Measurements from ENCODE around the gene PRAME. TPM values are rescaled to one million over a fixed set of nuclear protein-coding genes. Genes with fewer than 3 reads are reported as not detected.

PRAME gene
- total and polyA plus RNA-seq, 2 of the 13 experiments (the other 11 are each of a cell fraction or from before 2014, with no cell fraction given), result 0.11 to 0.83 TPM

DNA sequence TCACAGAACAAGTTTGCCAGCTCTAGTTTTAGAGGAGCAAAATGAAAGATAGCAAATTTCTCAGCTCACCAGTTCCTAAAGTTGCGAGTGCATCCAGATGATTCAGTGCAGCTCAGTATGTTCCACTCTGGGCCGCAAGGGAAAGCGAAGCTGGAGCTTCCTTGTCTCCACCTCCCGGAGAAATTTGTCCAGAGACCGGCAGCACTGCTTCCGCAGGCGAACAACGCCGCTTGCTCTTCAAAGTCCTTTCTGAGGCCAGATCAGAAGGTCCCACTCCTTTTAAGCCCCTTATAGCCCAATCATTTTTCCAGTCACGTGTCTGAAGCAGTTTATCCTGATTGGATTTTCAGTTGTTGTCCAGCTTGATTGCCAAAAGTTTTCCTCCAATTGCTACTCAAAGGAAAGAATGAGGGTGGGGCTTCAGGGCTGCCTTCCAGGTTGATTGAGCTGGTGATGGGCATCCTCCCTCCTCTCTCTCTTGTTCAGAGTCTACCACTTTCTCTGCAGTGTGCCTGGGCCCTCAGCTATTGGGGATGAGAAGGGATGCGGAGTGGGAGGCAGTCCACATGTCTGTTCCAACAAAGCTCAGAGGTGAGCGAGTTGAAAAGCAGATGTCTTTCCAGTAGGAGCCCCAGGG lies 38.9 kb downstream of the PRAME start, which contains the start of gene ZNF280A (continued):
- TF ChIP-seq, protein P1, sequence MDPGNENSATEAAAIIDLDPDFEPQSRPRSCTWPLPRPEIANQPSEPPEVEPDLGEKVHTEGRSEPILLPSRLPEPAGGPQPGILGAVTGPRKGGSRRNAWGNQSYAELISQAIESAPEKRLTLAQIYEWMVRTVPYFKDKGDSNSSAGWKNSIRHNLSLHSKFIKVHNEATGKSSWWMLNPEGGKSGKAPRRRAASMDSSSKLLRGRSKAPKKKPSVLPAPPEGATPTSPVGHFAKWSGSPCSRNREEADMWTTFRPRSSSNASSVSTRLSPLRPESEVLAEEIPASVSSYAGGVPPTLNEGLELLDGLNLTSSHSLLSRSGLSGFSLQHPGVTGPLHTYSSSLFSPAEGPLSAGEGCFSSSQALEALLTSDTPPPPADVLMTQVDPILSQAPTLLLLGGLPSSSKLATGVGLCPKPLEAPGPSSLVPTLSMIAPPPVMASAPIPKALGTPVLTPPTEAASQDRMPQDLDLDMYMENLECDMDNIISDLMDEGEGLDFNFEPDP (CRISPR knock-in tag; conservative IDR thresholded peaks at IDR 0.05), result 0 out of 2 replicates have a peak, but pooled peaks have one; percentile 39
- TF ChIP-seq NFIB (CRISPR knock-in tag; IDR thresholded peaks at IDR 0.05; ENCODE audit: borderline replicate concordance) (no peak), MZF1 (CRISPR knock-in tag; IDR thresholded peaks at IDR 0.05; ENCODE audit: borderline replicate concordance) (no peak), HHEX (CRISPR knock-in tag; IDR thresholded peaks at IDR 0.05) (no peak), ZNF564 (CRISPR knock-in tag; IDR thresholded peaks at IDR 0.05) (no peak), ZNF441 (CRISPR knock-in tag; IDR thresholded peaks at IDR 0.05; ENCODE audit: borderline replicate concordance) (no peak), TOPORS (CRISPR knock-in tag; IDR thresholded peaks at IDR 0.05) (no peak), PCBP1 (IDR thresholded peaks at IDR 0.05; ENCODE audit: borderline replicate concordance, low read depth, low read length) (no peak), NCOA1 (CRISPR knock-in tag; IDR thresholded peaks at IDR 0.05) (no peak), GLI4 (CRISPR knock-in tag; IDR thresholded peaks at IDR 0.05; ENCODE audit: borderline replicate concordance) (no peak), ZNF549 (CRISPR knock-in tag; IDR thresholded peaks at IDR 0.05) (no peak), ATAD3A (CRISPR knock-in tag; IDR thresholded peaks at IDR 0.05) (no peak), ZNF232 (CRISPR knock-in tag; IDR thresholded peaks at IDR 0.05; ENCODE audit: borderline replicate concordance) (no peak), MIXL1 (CRISPR knock-in tag; IDR thresholded peaks at IDR 0.05) (no peak), ZNF101 (CRISPR knock-in tag; IDR thresholded peaks at IDR 0.05; ENCODE audit: borderline replicate concordance, low read depth) (no peak), ZNF761 (CRISPR knock-in tag; conservative IDR thresholded peaks at IDR 0.05) (no peak), PAWR (CRISPR knock-in tag; IDR thresholded peaks at IDR 0.05; ENCODE audit: borderline replicate concordance) (no peak), ZNF790 (CRISPR knock-in tag; IDR thresholded peaks at IDR 0.05; ENCODE audit: borderline replicate concordance) (no peak), ZNF850 (CRISPR knock-in tag; conservative IDR thresholded peaks at IDR 0.05) (no peak)
- TF ChIP-seq, protein P2, sequence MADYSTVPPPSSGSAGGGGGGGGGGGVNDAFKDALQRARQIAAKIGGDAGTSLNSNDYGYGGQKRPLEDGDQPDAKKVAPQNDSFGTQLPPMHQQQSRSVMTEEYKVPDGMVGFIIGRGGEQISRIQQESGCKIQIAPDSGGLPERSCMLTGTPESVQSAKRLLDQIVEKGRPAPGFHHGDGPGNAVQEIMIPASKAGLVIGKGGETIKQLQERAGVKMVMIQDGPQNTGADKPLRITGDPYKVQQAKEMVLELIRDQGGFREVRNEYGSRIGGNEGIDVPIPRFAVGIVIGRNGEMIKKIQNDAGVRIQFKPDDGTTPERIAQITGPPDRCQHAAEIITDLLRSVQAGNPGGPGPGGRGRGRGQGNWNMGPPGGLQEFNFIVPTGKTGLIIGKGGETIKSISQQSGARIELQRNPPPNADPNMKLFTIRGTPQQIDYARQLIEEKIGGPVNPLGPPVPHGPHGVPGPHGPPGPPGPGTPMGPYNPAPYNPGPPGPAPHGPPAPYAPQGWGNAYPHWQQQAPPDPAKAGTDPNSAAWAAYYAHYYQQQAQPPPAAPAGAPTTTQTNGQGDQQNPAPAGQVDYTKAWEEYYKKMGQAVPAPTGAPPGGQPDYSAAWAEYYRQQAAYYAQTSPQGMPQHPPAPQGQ (CRISPR knock-in tag; IDR thresholded peaks at IDR 0.05; ENCODE audit: borderline replicate concordance), result no peak
- TF ChIP-seq, protein P3, sequence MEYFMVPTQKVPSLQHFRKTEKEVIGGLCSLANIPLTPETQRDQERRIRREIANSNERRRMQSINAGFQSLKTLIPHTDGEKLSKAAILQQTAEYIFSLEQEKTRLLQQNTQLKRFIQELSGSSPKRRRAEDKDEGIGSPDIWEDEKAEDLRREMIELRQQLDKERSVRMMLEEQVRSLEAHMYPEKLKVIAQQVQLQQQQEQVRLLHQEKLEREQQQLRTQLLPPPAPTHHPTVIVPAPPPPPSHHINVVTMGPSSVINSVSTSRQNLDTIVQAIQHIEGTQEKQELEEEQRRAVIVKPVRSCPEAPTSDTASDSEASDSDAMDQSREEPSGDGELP (IDR thresholded peaks at IDR 0.05; ENCODE audit: borderline replicate concordance, low read depth), result peak; percentile 84; the same call in 1 of the 2 replicates
- TF ChIP-seq, protein P4, sequence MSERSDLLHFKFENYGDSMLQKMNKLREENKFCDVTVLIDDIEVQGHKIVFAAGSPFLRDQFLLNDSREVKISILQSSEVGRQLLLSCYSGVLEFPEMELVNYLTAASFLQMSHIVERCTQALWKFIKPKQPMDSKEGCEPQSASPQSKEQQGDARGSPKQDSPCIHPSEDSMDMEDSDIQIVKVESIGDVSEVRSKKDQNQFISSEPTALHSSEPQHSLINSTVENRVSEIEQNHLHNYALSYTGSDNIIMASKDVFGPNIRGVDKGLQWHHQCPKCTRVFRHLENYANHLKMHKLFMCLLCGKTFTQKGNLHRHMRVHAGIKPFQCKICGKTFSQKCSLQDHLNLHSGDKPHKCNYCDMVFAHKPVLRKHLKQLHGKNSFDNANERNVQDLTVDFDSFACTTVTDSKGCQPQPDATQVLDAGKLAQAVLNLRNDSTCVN (CRISPR knock-in tag; IDR thresholded peaks at IDR 0.05; ENCODE audit: borderline replicate concordance), result no peak
- TF ChIP-seq, protein P5, sequence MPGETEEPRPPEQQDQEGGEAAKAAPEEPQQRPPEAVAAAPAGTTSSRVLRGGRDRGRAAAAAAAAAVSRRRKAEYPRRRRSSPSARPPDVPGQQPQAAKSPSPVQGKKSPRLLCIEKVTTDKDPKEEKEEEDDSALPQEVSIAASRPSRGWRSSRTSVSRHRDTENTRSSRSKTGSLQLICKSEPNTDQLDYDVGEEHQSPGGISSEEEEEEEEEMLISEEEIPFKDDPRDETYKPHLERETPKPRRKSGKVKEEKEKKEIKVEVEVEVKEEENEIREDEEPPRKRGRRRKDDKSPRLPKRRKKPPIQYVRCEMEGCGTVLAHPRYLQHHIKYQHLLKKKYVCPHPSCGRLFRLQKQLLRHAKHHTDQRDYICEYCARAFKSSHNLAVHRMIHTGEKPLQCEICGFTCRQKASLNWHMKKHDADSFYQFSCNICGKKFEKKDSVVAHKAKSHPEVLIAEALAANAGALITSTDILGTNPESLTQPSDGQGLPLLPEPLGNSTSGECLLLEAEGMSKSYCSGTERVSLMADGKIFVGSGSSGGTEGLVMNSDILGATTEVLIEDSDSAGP (CRISPR knock-in tag; IDR thresholded peaks at IDR 0.05; ENCODE audit: borderline replicate concordance), result no peak

All from HepG2 (cell line).